IMR-90 (cell line): ENCODE results near the gene HDAC5.

ENCODE experiments used
- BHLHE40 ChIP-seq: fragments of 150-350 bp; IDR thresholded peaks from 2 replicates; pipeline ENCODE4 v1.6.1; 2016; ENCODE audit warnings: mild to moderate bottlenecking, low read depth, low read length
- FOS ChIP-seq: fragments of 150-350 bp; IDR thresholded peaks from 2 replicates; pipeline ENCODE4 v1.6.1; 2016; ENCODE audit warnings: low read depth, low read length
- MAFK ChIP-seq: IDR thresholded peaks from 2 replicates; pipeline ENCODE4 v1.6.1; 2012; ENCODE audit warnings: low read depth, low read length, improper control_type of control experiment
- MAZ ChIP-seq: IDR thresholded peaks from 2 replicates; pipeline ENCODE4 v1.6.1; 2012; ENCODE audit warnings: low read depth, mild to moderate bottlenecking, low read length, improper control_type of control experiment, moderate library complexity, borderline replicate concordance
- MXI1 ChIP-seq: IDR thresholded peaks from 2 replicates; pipeline ENCODE4 v1.6.1; 2012; ENCODE audit warnings: low read depth, mild to moderate bottlenecking, low read length, moderate library complexity, borderline replicate concordance
- NFE2L2 ChIP-seq: fragments of 150-350 bp; IDR thresholded peaks from 2 replicates; pipeline ENCODE4 v1.6.1; 2016; ENCODE audit warnings: low read depth, mild to moderate bottlenecking, low read length
- POLR2A ChIP-seq: IDR thresholded peaks from 2 replicates; pipeline ENCODE4 v1.6.1; 2012; ENCODE audit warnings: mild to moderate bottlenecking, low read depth, low read length
- RAD21 ChIP-seq: IDR thresholded peaks from 2 replicates; pipeline ENCODE4 v1.6.1; 2012; ENCODE audit warnings: low read length, improper control_type of control experiment
- RCOR1 ChIP-seq: IDR thresholded peaks from 2 replicates; pipeline ENCODE4 v1.6.1; 2012; ENCODE audit warnings: mild to moderate bottlenecking, low read length, improper control_type of control experiment; ENCODE audit not compliant: insufficient replicate concordance
- RFX5 ChIP-seq: IDR thresholded peaks from 2 replicates; pipeline ENCODE4 v1.8.0; 2012; ENCODE audit warnings: low read depth, mild to moderate bottlenecking, low read length, moderate library complexity
- SMC3 ChIP-seq: fragments of 150-350 bp; IDR thresholded peaks from 2 replicates; pipeline ENCODE4 v1.6.1; 2016; ENCODE audit warnings: low read depth, mild to moderate bottlenecking, antibody characterized with exemption, low read length, moderate library complexity
- TF ChIP-seq, protein P1 (sequence below): conservative IDR thresholded peaks from 2 replicates; pipeline ENCODE4 v1.5.1; 2012; ENCODE audit warnings: mild to moderate bottlenecking, low read depth, low read length, improper control_type of control experiment
- TF ChIP-seq, protein P2 (sequence below): fragments of 150-350 bp; IDR thresholded peaks from 2 replicates; pipeline ENCODE4 v1.6.1; 2017; ENCODE audit warnings: mild to moderate bottlenecking, antibody characterized with exemption, low read length, low read depth

DNA sequence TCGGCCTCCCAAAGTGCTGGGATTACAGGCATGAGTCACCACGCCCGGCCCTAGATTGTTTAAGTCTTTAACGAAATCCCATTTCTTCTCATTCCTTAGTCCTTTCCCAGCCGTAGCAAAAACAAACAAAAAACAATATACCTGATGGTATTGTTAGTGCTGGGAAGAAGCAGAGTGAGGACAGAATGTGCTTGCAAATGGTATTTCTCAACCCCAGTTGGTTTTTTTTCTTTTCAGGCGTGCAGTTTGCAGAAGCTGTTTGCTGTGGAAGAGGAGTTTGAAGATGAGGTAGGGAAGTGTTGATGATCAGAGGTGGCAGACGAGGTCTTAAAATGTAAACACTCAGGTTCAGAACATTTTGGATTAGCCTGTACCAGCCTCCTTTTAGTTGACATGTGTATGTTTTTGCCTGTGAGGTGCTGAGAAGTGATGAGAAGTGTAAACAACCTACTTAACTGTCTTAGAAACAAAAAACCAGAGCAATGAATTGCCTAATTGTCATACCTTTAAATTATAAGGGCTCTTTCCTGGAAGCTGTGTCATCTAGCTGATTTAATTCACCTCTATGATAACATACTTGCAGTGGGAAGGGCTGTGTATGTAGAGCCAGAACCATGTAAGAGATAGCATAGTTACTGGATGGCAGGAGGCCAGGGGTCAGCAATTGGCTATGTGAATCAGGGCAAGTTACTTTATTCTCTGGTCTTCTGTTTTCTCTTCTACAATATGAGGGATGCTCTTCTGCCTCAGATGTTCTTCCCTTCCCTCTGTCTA is 21.7 kb upstream of the HDAC5 start:
- TF ChIP-seq, protein P1, sequence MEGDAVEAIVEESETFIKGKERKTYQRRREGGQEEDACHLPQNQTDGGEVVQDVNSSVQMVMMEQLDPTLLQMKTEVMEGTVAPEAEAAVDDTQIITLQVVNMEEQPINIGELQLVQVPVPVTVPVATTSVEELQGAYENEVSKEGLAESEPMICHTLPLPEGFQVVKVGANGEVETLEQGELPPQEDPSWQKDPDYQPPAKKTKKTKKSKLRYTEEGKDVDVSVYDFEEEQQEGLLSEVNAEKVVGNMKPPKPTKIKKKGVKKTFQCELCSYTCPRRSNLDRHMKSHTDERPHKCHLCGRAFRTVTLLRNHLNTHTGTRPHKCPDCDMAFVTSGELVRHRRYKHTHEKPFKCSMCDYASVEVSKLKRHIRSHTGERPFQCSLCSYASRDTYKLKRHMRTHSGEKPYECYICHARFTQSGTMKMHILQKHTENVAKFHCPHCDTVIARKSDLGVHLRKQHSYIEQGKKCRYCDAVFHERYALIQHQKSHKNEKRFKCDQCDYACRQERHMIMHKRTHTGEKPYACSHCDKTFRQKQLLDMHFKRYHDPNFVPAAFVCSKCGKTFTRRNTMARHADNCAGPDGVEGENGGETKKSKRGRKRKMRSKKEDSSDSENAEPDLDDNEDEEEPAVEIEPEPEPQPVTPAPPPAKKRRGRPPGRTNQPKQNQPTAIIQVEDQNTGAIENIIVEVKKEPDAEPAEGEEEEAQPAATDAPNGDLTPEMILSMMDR, result no peak
- TF ChIP-seq POLR2A, result no peak
- TF ChIP-seq, protein P2, sequence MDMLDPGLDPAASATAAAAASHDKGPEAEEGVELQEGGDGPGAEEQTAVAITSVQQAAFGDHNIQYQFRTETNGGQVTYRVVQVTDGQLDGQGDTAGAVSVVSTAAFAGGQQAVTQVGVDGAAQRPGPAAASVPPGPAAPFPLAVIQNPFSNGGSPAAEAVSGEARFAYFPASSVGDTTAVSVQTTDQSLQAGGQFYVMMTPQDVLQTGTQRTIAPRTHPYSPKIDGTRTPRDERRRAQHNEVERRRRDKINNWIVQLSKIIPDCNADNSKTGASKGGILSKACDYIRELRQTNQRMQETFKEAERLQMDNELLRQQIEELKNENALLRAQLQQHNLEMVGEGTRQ, result no peak
- no peak for TF ChIP-seq SMC3
- TF ChIP-seq MXI1, result no peak
- no peak for TF ChIP-seq NFE2L2
- no peak for TF ChIP-seq RAD21
- TF ChIP-seq RFX5, result no peak
- TF ChIP-seq MAFK, result no peak
- TF ChIP-seq MAZ, result no peak
- TF ChIP-seq FOS, result no peak
- TF ChIP-seq RCOR1, result no peak
- TF ChIP-seq BHLHE40, result no peak
